Measurements from ENCODE around the gene CNNM1. TPM values are rescaled to one million over a fixed set of nuclear protein-coding genes. Genes with fewer than 3 reads are reported as not detected.

The CNNM1 gene
- total RNA-seq, 2 experiments from 2014 or later, result not detected

DNA sequence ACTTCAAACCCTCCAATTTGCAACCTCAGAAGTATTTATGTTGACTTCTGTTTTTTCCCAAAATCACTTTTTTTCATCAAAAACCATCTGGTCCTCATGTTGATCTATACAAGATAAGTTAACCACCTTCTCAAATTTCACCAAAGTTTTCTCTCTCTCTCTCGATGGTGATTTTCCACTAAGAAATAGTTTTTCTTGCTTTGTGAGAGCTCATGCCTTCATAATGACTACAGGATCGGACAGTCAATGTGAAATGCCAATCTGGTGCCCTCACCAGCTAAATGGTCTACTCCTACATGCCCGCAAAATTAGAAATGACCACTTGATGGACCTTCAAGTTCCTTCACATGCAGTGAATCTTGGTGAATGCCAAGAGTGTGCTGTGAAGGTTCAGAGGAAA, 40.4 kb downstream of the CNNM1 start:
- Mint-ChIP-seq H3K27me3 (peaks cover 87% of the 10 kb centered on the region), H3K4me3 (no peak overlapping the region), H3K9me3 (ENCODE audit: low read depth) (no peaks in the 10 kb centered on the region), H3K27ac (no peak overlapping the region), H3K4me1 (peaks cover 5% of the 10 kb centered on the region), H3K36me3 (no peaks in the 10 kb centered on the region)
- DNase-seq, result no peak
- no peak for ATAC-seq
- CTCF ChIA-PET, result no interaction called here

DNA sequence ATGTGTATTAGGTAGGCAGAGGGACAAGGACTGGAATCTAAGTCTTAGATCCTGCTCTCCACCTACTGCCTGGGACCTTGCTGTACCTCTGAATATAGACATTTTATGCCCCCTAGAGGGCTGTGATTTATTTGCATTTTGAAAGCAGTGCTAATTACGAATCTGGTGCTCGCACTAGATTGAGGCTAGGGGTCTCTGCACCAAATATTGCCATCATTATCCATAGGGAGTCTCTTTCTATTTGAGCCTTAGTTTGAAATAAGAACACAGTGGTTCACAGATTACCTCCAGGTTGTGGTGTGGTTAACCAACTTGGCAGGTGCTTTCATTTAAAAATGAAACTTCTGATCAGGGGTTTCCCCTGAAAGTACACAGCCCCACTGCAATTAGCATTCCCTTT, 41.8 kb downstream of the CNNM1 start:
- Mint-ChIP-seq H3K36me3 (no peaks in the 10 kb centered on the region), H3K27me3 (peaks cover 88% of the 10 kb centered on the region), H3K4me3 (no peak overlapping the region), H3K27ac (no peak overlapping the region), H3K9me3 (ENCODE audit: low read depth) (no peaks in the 10 kb centered on the region), H3K4me1 (peaks cover 5% of the 10 kb centered on the region)
- CTCF ChIA-PET, result no interaction called here
- DNase-seq, result peak; percentile 52
- ATAC-seq, result no peak

DNA sequence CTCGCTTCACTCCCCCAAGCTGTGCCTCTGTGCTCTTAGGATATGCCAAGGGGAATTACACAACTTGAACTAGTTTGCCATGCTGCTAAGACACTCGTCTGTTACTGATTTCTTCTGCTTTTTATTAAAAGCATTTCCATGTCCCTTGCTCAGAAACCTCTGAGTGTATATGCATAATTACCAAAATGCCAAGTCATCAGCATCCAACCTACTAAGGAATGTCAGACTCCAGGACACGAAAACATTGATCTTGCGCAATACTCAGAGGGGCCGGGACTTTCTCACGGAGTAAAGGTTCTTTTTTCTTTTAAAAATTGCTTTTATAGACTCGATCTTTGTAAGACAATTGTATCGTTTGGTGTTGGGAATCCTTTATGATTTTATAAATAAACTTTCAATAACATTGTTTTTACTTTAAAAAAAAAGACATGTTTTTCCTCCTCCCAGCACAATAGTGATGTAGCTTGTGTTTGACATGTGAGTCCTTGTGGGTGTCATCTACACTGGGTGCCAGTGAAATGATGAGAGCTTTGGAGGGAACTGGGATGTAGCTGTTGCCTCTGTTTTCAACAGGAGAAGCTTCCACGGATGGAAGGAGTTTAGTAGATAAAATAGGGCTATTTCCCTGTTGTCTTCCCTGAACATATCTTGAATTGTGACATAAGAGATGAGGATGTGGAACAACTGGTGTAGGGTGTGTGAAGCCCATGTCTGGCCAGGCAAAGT, 43.6 kb downstream of the CNNM1 start:
- Mint-ChIP-seq H3K9me3 (ENCODE audit: low read depth) (no peaks in the 10 kb centered on the region), H3K27ac (no peak overlapping the region), H3K36me3 (no peaks in the 10 kb centered on the region), H3K4me1 (peaks cover 5% of the 10 kb centered on the region), H3K27me3 (peaks cover 77% of the 10 kb centered on the region), H3K4me3 (no peak overlapping the region)
- DNase-seq (no peak), ATAC-seq (no peak)
- CTCF ChIA-PET, result interaction anchor here (1.3 kb wide), 1 partner anchor 19 kb away, joined by 3 read pairs; no protein-coding TSS in a partner anchor

DNA sequence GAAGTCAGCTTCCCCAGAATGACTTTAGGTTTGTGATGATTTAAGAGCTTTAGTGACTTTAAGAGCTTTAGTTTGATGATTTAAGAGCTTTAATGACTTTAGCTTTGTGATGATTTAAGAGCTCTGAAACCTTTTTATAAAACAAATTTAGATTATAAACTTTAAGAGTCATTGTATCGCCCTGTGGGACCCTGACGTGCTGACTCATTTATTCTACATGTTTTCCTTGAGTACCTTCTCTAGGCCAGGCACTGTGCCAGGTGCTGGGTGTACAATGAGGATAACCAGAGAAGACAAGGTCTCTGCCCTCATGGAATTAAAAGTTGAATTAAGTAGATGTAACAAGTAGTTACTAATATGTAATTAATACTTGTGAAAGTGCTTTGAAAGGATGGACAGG, 45.4 kb downstream of the CNNM1 start:
- Mint-ChIP-seq H3K27me3 (peaks cover 64% of the 10 kb centered on the region), H3K27ac (no peak overlapping the region)
- CTCF ChIA-PET, result no interaction called here

DNA sequence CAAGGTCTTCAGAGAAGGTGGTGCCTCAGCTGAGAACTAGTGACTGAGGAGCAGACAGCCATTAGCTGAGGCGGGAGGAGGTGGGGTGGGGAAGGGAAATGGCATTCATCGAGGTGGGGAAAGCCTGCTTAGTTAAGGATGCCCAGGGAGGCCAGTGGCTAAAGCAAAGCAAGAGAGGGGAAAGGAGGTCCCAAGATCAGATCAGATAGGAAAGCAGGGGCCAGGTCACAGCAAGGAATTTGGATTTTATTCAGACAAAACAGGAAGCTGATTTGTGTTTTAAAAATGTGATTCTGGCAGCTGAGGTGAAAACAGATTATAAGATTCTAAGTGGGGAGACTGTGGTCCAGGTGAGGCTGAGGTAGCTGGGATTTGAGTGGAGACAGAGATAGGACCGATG, 45.8 kb downstream of the CNNM1 start:
- Mint-ChIP-seq H3K36me3 (no peaks in the 10 kb centered on the region), H3K4me3 (no peak overlapping the region), H3K9me3 (ENCODE audit: low read depth) (no peaks in the 10 kb centered on the region), H3K27ac (no peak overlapping the region), H3K27me3 (peaks cover 60% of the 10 kb centered on the region), H3K4me1 (peaks cover 5% of the 10 kb centered on the region)
- CTCF ChIA-PET, result no interaction called here
- no peak for ATAC-seq
- no peak for DNase-seq

More for the DNA sequence above, 45.4 kb downstream of the CNNM1 start:
- ATAC-seq (no peak), DNase-seq (no peak)
- Mint-ChIP-seq H3K4me3 (no peak overlapping the region), H3K36me3 (no peaks in the 10 kb centered on the region), H3K4me1 (peaks cover 5% of the 10 kb centered on the region), H3K9me3 (ENCODE audit: low read depth) (no peaks in the 10 kb centered on the region)

DNA sequence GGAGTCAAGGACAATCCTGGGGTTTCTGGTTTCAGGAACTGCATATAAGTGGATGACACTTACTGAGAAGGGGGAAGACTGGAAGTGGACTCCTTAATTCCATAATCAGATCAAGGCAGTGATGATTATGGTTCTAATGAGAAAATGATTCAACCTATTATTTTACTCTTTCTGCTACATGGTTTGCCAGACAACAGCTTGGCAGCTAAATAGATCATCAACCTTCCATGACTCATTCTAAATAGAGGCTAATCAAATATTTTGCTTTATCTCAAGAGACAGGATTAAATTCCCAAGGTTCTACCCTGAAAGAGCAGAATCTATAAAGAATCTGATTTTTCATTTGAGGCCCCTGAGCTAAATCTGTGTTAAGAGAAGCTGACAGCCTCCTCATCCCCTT, 46.3 kb downstream of the CNNM1 start:
- no peaks in the 10 kb centered on the region for H3K36me3 Mint-ChIP-seq
- CTCF ChIA-PET, result no interaction called here
- ATAC-seq (no peak), DNase-seq (no peak)
- no peaks in the 10 kb centered on the region for H3K9me3 Mint-ChIP-seq (ENCODE audit: low read depth)
- H3K27me3 Mint-ChIP-seq, result peaks cover 56% of the 10 kb centered on the region
- H3K4me3 Mint-ChIP-seq, result no peak overlapping the region
- no peak overlapping the region for H3K27ac Mint-ChIP-seq
- H3K4me1 Mint-ChIP-seq, result peaks cover 5% of the 10 kb centered on the region

DNA sequence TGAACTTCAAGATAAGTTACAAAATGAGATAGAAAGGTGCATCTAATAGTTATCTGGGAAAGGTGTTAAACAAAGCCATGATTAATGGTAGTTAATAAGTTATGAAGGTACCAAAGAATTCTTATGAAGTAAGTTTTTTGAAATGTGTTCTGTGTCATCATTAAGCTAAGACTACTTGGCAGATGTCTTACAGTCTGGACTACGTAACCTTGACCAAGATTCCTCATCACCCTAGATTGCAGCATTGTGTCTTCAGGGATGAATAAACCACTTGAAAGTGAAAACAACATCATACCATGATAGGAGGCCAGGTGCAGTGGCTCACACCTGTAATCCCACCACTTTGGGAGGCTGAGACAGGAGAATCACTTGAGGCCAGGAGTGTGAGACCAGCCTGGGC, 53.0 kb downstream of the CNNM1 start:
- DNase-seq, result no peak
- Mint-ChIP-seq H3K27ac (no peak overlapping the region), H3K4me1 (peaks cover 1% of the 10 kb centered on the region), H3K9me3 (ENCODE audit: low read depth) (no peaks in the 10 kb centered on the region), H3K36me3 (no peaks in the 10 kb centered on the region), H3K27me3 (peaks cover 21% of the 10 kb centered on the region), H3K4me3 (no peak overlapping the region)
- no peak for ATAC-seq
- CTCF ChIA-PET, result no interaction called here

DNA sequence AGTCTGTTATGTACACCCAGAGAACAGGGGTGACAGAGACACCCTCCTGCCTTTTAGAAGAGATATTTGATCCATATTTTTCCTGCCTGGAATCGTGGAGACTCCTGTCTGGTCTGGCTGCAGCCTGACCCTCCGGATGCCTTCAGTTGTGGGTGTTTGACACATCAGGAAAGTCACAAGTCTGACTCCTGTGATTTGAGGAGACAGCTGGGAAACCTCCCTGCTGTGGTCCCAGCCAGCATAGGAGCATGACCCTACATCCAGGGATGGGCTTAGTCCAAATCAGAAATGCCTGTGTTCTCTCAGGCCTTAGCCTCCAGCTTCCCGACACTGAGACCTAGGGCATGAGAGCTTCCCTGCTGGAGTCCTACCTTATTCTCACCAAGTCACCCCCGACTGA, 57.9 kb downstream of the CNNM1 start:
- no peak for DNase-seq
- no peak overlapping the region for H3K27ac Mint-ChIP-seq
- peaks cover 14% of the 10 kb centered on the region for H3K27me3 Mint-ChIP-seq
- peaks cover 1% of the 10 kb centered on the region for H3K4me1 Mint-ChIP-seq
- CTCF ChIA-PET, result interaction anchor here (0.6 kb wide), 1 partner anchor 94 kb away, joined by 3 read pairs; no protein-coding TSS in a partner anchor
- no peaks in the 10 kb centered on the region for H3K36me3 Mint-ChIP-seq
- no peaks in the 10 kb centered on the region for H3K9me3 Mint-ChIP-seq (ENCODE audit: low read depth)
- H3K4me3 Mint-ChIP-seq, result no peak overlapping the region
- no peak for ATAC-seq

DNA sequence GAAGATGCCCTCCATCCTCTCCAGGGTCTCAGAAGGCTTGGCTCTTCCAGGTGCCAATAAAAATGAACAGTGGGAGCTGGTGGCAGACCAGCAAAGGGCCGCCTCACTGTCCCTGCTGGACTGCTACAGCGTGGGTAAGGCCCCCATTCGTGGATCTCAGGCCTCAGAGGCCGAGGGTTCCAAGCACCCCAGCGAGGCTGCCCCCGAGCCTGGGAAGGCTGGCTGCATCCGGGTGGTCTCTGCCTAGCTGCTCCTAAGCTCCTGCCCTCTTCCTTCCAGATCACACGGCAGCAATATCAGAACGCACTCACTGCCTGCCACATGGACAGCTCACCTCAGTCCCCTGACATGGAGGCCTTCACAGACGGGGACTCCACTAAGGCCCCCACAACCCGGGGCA, 58.4 kb downstream of the CNNM1 start:
- Mint-ChIP-seq H3K9me3 (ENCODE audit: low read depth) (no peaks in the 10 kb centered on the region), H3K36me3 (no peaks in the 10 kb centered on the region), H3K4me3 (no peak overlapping the region), H3K27me3 (peaks cover 14% of the 10 kb centered on the region), H3K4me1 (peaks cover 4% of the 10 kb centered on the region), H3K27ac (no peak overlapping the region)
- DNase-seq, result no peak
- CTCF ChIA-PET, result interaction anchor here (0.6 kb wide), 1 partner anchor 94 kb away, joined by 3 read pairs; no protein-coding TSS in a partner anchor
- no peak for ATAC-seq

DNA sequence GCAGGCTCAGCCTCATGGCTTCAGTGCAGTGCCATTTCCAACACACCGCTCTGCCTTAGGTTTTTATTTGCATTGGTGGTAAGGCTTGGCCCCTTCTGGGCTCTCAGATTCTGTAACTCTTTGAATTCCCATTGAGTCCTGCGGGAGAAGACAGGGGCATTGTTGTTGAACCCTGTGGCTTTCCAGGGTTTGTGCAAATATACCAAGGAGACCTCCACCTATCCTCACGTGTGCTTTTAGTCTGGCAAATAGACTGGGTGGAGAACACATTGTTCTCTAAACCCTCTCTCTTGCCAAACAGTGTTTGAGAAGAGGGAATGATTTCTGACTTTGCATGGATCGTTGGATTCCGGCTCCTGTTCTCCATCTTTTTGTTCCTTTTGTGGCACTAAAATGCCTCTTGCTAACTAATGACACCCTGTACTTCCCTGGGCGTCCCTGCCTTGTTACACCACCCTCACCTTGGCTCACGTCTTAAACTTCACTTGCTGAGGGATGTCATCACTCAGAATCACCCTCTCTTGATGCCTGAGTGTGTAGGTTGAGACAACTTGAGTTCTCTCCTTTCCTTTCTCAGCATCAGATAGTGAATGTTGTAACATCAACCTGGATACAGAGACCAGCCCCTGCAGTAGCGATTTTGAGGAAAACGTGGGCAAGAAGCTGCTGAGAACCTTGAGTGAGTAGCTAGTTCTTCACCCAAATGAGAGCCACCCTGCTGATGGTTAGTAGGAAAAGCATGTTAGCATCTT, 60.7 kb downstream of the CNNM1 start:
- DNase-seq (no peak), ATAC-seq (no peak)
- Mint-ChIP-seq H3K4me1 (peaks cover 7% of the 10 kb centered on the region), H3K36me3 (no peaks in the 10 kb centered on the region), H3K4me3 (no peak overlapping the region), H3K27me3 (peaks cover 10% of the 10 kb centered on the region), H3K27ac (no peak overlapping the region), H3K9me3 (ENCODE audit: low read depth) (no peaks in the 10 kb centered on the region)
- CTCF ChIA-PET, result no interaction called here

DNA sequence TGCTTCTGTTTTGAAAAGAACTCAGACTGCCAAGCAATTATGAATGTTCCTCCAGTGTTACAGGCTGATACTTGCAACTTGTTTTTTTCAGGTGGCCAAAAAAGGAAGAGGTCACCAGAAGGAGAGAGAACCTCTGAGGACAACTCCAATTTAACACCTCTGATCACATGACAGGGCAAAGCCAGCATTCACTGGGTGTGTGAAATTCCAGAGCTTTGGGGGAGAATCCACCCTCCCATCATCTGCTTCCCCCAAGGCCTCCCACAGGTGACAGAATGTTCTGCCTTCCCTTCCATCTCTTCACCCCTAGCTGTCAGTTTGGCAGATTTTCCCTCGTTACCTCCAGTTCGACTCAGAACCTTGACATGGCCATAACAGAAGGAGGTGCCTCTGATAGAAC, 62.2 kb downstream of the CNNM1 start:
- CTCF ChIA-PET, result interaction anchor here (0.9 to 3.1 kb wide), 10 partner anchors 11 to 924 kb away, joined by 3 to 20 read pairs (median 3); no protein-coding TSS in a partner anchor
- no peak for ATAC-seq
- H3K4me1 Mint-ChIP-seq, result peaks cover 7% of the 10 kb centered on the region

DNA sequence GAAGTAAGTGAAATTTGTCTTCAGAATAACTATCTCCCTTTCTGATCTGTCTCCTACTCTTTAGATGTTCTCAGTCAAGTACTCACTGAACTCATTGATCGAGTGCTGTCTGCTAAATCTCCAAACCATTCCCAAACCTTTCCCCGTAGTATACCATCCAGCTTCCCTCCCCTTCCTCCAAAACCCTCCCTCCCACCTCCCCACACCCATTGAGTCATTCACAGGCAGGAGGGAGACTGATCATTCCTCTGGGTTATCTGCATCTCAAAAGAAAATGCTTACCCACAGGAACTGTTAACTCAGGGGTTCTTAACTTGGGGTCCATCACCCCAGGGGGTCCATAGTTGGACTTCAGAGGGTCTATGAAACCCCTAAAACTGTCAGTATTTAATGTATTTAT, 63.9 kb downstream of the CNNM1 start:
- Mint-ChIP-seq H3K36me3 (peaks cover 3% of the 10 kb centered on the region), H3K4me1 (peaks cover 6% of the 10 kb centered on the region), H3K9me3 (ENCODE audit: low read depth) (no peaks in the 10 kb centered on the region), H3K4me3 (no peak overlapping the region), H3K27me3 (no peaks in the 10 kb centered on the region), H3K27ac (no peak overlapping the region)
- DNase-seq, result no peak
- ATAC-seq, result no peak
- CTCF ChIA-PET, result interaction anchor here (0.7 to 3.1 kb wide), 5 partner anchors 9 to 219 kb away, joined by 3 to 20 read pairs (median 4); no protein-coding TSS in a partner anchor

More for the DNA sequence above, 62.2 kb downstream of the CNNM1 start:
- Mint-ChIP-seq H3K9me3 (ENCODE audit: low read depth) (no peaks in the 10 kb centered on the region), H3K4me3 (no peak overlapping the region), H3K27ac (no peak overlapping the region), H3K27me3 (no peaks in the 10 kb centered on the region), H3K36me3 (no peaks in the 10 kb centered on the region)
- DNase-seq, result no peak

DNA sequence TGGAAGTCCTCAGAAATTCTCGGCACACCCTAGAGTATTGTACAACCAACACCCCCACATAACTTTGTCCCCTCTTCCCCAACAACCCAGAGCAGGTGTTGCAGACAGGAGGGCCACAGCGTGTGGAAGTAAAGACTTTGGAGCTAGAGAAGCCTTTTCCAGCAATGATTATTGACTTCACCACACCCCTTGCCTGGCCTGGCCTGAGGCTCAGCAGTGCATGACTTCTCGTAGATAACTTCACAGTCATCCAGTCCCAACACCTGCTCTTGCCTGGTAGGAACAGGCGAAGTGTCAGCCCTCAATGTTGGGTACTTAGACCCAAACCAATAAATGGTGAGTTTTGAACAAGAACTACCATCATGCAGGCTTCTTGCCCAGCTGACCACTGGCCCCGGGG, 64.5 kb downstream of the CNNM1 start:
- DNase-seq (no peak), ATAC-seq (no peak)
- no peak overlapping the region for H3K4me3 Mint-ChIP-seq
- H3K4me1 Mint-ChIP-seq, result peaks cover 6% of the 10 kb centered on the region
- CTCF ChIA-PET, result interaction anchor here (1.0 to 3.0 kb wide), 3 partner anchors 8 to 218 kb away, joined by 3 to 20 read pairs (median 4); no protein-coding TSS in a partner anchor
- no peak overlapping the region for H3K27ac Mint-ChIP-seq
- H3K9me3 Mint-ChIP-seq (ENCODE audit: low read depth), result no peaks in the 10 kb centered on the region
- H3K36me3 Mint-ChIP-seq, result peaks cover 3% of the 10 kb centered on the region
- no peaks in the 10 kb centered on the region for H3K27me3 Mint-ChIP-seq

DNA sequence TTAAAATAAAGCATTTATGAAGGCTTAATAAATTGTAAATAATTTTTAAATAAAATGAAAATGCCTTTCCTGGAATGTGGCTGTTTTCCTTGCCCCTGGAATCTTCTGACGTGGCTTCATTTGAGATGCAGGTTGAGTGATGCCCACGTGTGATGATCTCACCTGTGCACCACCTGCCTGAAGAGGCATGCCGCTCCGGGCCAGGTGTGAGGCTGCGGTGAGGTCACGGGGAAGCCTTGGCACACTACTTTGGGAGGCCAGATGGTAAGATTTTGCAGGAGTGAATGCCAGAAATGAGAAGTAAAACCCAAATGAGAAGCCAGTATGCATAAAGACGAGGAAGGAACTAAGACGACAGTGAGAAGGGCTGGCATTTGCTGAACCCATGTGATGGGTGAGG, 65.1 kb downstream of the CNNM1 start:
- no peak for DNase-seq
- Mint-ChIP-seq H3K4me1 (peaks cover 6% of the 10 kb centered on the region), H3K27me3 (no peaks in the 10 kb centered on the region), H3K9me3 (ENCODE audit: low read depth) (no peaks in the 10 kb centered on the region), H3K27ac (no peak overlapping the region), H3K4me3 (no peak overlapping the region), H3K36me3 (peaks cover 3% of the 10 kb centered on the region)
- ATAC-seq, result no peak
- CTCF ChIA-PET, result interaction anchor here (1.0 to 3.0 kb wide), 2 partner anchors 42 to 218 kb away, joined by 3 to 20 read pairs; no protein-coding TSS in a partner anchor

Data from activated CD8-positive, alpha-beta memory T cell treated with anti-CD3 and anti-CD28 coated beads, Interleukin-2, amount 10 ng/mL, durations not matched to agents 7 days and 5 days (primary cell).